Measurements from ENCODE around the gene BNC2. TPM values are rescaled to one million over a fixed set of nuclear protein-coding genes. Genes with fewer than 3 reads are reported as not detected.

The BNC2 gene
- total RNA-seq, 1 experiment from 2014 or later, result 0.20 TPM

GRCh38 chr9:16369427-16369826 lies 501.0 kb downstream of the BNC2 start:
- no peak for TF ChIP-seq CTCF (IDR thresholded peaks at IDR 0.05; ENCODE audit: insufficient read depth in 1 of 2, low read depth in 1 of 2, low read length in 1 of 2, severe bottlenecking in 1 of 2, unreplicated experiment in 1 of 2)
- Histone ChIP-seq H3K9me3 (no peaks in the 10 kb centered on the region), H3K36me3 (ENCODE audit: control insufficient read depth, insufficient read depth, low read length) (no peaks in the 10 kb centered on the region), H3K4me3 (ENCODE audit: low read depth, low read length) (no peak overlapping the region), H3K4me1 (no peaks in the 10 kb centered on the region), H3K27me3 (replicated peaks; ENCODE audit: control insufficient read depth, insufficient read depth, low read length) (no peaks in the 10 kb centered on the region)
- BruUV-seq (replicated peaks), result no TSS peak
- Mint-ChIP-seq H3K36me3 (ENCODE audit: insufficient read depth, unreplicated experiment) (peaks cover 4% of the 10 kb centered on the region), H3K4me3 (ENCODE audit: unreplicated experiment) (no peak overlapping the region), H3K4me1 (ENCODE audit: low read depth, unreplicated experiment) (no peaks in the 10 kb centered on the region), H3K27me3 (ENCODE audit: insufficient read depth, unreplicated experiment) (peaks cover 5% of the 10 kb centered on the region), H3K9me3 (ENCODE audit: unreplicated experiment) (peaks cover 28% of the 10 kb centered on the region), H3K27ac (ENCODE audit: unreplicated experiment) (no peak overlapping the region)
- ChIA-PET CTCF (no interaction called here), POLR2A (no interaction called here)
- intact Hi-C loops (cut with micrococcal nuclease; ENCODE audit: unreplicated experiment), result no loop called here
- no peak for DNase-seq

GRCh38 chr9:16368237-16369087 lies 502.0 kb downstream of the BNC2 start:
- Mint-ChIP-seq H3K4me1 (ENCODE audit: low read depth, unreplicated experiment) (no peaks in the 10 kb centered on the region), H3K4me3 (ENCODE audit: unreplicated experiment) (no peak overlapping the region), H3K27ac (ENCODE audit: unreplicated experiment) (no peak overlapping the region), H3K27me3 (ENCODE audit: insufficient read depth, unreplicated experiment) (peaks cover 5% of the 10 kb centered on the region), H3K36me3 (ENCODE audit: insufficient read depth, unreplicated experiment) (peaks cover 4% of the 10 kb centered on the region), H3K9me3 (ENCODE audit: unreplicated experiment) (peaks cover 28% of the 10 kb centered on the region)
- no peaks in the 10 kb centered on the region for H3K4me1 ChIP-seq
- H3K4me3 ChIP-seq (ENCODE audit: low read depth, low read length), result no peak overlapping the region
- no peak for DNase-seq
- no peaks in the 10 kb centered on the region for H3K36me3 ChIP-seq (ENCODE audit: control insufficient read depth, insufficient read depth, low read length)
- no peaks in the 10 kb centered on the region for H3K9me3 ChIP-seq
- intact Hi-C loops (cut with micrococcal nuclease; ENCODE audit: unreplicated experiment), result no loop called here
- ChIA-PET POLR2A (no interaction called here), CTCF (no interaction called here)
- TF ChIP-seq CTCF (IDR thresholded peaks at IDR 0.05; ENCODE audit: insufficient read depth in 1 of 2, low read depth in 1 of 2, low read length in 1 of 2, severe bottlenecking in 1 of 2, unreplicated experiment in 1 of 2), result no peak
- no peaks in the 10 kb centered on the region for H3K27me3 ChIP-seq (replicated peaks; ENCODE audit: control insufficient read depth, insufficient read depth, low read length)
- no TSS peak for BruUV-seq (replicated peaks)

GRCh38 chr9:16367605-16368231 lies 502.8 kb downstream of the BNC2 start:
- Mint-ChIP-seq H3K4me1 (ENCODE audit: low read depth, unreplicated experiment) (no peaks in the 10 kb centered on the region), H3K9me3 (ENCODE audit: unreplicated experiment) (peaks cover 24% of the 10 kb centered on the region), H3K36me3 (ENCODE audit: insufficient read depth, unreplicated experiment) (peaks cover 4% of the 10 kb centered on the region), H3K27me3 (ENCODE audit: insufficient read depth, unreplicated experiment) (peaks cover 5% of the 10 kb centered on the region), H3K4me3 (ENCODE audit: unreplicated experiment) (no peak overlapping the region), H3K27ac (ENCODE audit: unreplicated experiment) (no peak overlapping the region)
- Histone ChIP-seq H3K4me3 (ENCODE audit: low read depth, low read length) (no peak overlapping the region), H3K27me3 (replicated peaks; ENCODE audit: control insufficient read depth, insufficient read depth, low read length) (no peaks in the 10 kb centered on the region), H3K36me3 (ENCODE audit: control insufficient read depth, insufficient read depth, low read length) (no peaks in the 10 kb centered on the region), H3K9me3 (no peaks in the 10 kb centered on the region), H3K4me1 (no peaks in the 10 kb centered on the region)
- POLR2A ChIA-PET, result no interaction called here
- intact Hi-C loops (cut with micrococcal nuclease; ENCODE audit: unreplicated experiment), result no loop called here
- DNase-seq, result no peak
- no peak for TF ChIP-seq CTCF (IDR thresholded peaks at IDR 0.05; ENCODE audit: insufficient read depth in 1 of 2, low read depth in 1 of 2, low read length in 1 of 2, severe bottlenecking in 1 of 2, unreplicated experiment in 1 of 2)
- no TSS peak for BruUV-seq (replicated peaks)
- CTCF ChIA-PET, result no interaction called here

Data from Caco-2 (cell line).